ENCODE measurements around the gene TAOK3. TPM values are rescaled to one million over a fixed set of nuclear protein-coding genes. Genes with fewer than 3 reads are reported as not detected.

TAOK3 gene
- total and polyA plus RNA-seq, 10 of the 15 experiments (the other 5 are each of a cell fraction or from before 2014, with no cell fraction given), result 41.3 to 131 (median 57.8) TPM

DNA sequence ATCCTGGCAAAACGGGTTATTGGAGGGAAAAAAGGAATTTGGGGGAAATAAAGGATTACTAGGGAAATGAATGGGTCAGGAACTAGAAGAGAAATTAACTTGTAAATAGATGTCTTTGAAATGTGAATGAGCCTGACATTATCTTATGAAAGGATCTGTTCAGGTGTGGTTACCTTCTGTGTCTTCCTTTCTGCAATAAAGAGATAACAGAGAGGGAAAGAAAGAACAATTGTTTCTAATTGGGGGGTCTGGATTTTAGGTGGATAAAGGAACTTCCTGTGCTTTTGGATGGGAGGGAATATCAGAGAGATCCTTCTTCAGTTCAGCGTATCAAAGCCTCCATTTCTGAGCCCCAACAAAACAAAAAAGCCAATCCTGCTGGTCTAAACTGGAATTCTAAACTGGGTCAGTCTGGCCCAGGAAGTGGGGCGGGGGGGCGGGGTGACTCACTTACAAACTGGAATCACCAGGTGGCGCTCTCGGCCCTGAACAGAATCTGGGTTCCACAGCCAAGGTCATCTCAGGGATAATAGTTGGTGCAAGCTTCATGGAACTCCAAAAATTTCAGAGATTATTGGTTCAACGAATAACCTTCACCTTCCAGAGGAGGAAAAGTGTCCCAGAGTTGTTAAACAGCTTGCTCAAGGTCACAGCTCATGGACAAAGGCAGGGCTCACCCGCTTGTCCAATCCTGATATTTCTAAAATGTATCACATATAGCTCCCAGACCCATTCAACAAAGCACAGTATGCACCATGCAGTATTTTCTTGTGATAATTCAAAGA lies 251.9 kb downstream of the TAOK3 start:
- Histone ChIP-seq H3K79me2 (ENCODE audit: control insufficient read depth, insufficient read depth, low read length) (no peaks in the 10 kb centered on the region), H3K4me2 (ENCODE audit: control insufficient read depth, insufficient read depth) (no peak overlapping the region), H3K4me3 (no peak overlapping the region), H2AFZ (ENCODE audit: control insufficient read depth, low read depth, low read length) (peak overlapping the region; percentile 95), H3K9ac (ENCODE audit: control insufficient read depth, insufficient read depth, low read length) (peak overlapping the region; percentile 71), H3K27me3 (replicated peaks in 1 of 2; ENCODE audit: control insufficient read depth in 2 of 2, insufficient read depth in 2 of 2, low read length in 1 of 2) (no peaks in the 10 kb centered on the region), H3K9me3 (replicated peaks; ENCODE audit: control insufficient read depth, insufficient read depth, low read length) (no peaks in the 10 kb centered on the region), H4K20me1 (ENCODE audit: control insufficient read depth, insufficient read depth) (no peaks in the 10 kb centered on the region), H3K36me3 (ENCODE audit: control insufficient read depth in 2 of 2, insufficient read depth in 2 of 2, low read length in 1 of 2) (no peaks in the 10 kb centered on the region), H3K27ac (ENCODE audit: control insufficient read depth, insufficient read depth) (peak overlapping the region; percentile 83), H3K4me1 (ENCODE audit: control insufficient read depth, insufficient read depth, low read length) (no peaks in the 10 kb centered on the region; the same call in 1 of the 2 replicates)
- POLR2A ChIA-PET, result interaction anchor here (0.6 to 1.9 kb wide), 4 partner anchors 15 to 255 kb away, joined by 3 to 19 read pairs (median 5); partner anchors contain the start of genes PEBP1 and SUDS3
- peak; percentile 75 for FAIRE-seq
- intact Hi-C loops (cut with micrococcal nuclease; ENCODE audit: unreplicated experiment), result loop anchor here (1.0 kb wide), 1 partner anchor 256 kb away; the partner anchor contains the start of gene SUDS3
- no peak for DNase-seq (ENCODE audit: low read depth, low spot score)
- ATAC-seq, result peak; percentile 97
- SMC1A ChIA-PET (ENCODE audit: uncharacterized antibody, unreplicated experiment), result interaction anchor here (0.6 to 4.8 kb wide), 21 partner anchors 9 to 259 kb away, joined by 3 to 105 read pairs (median 4); partner anchors contain the start of genes PEBP1 and SUDS3
- RAD21 ChIA-PET (ENCODE audit: unreplicated experiment), result interaction anchor here (0.7 to 4.9 kb wide), 22 partner anchors 12 to 916 kb away, joined by 3 to 126 read pairs (median 4); partner anchors contain the start of genes PEBP1, SUDS3 and TAOK3
- CTCF ChIA-PET, result interaction anchor here (0.5 to 5.1 kb wide), 44 partner anchors 9 to 1448 kb away, joined by 3 to 171 read pairs (median 4); partner anchors contain the start of genes PEBP1, SUDS3 and TAOK3
- WGBS (ENCODE audit: insufficient coverage, insufficient replicate concordance, low lambda C conversion rate, missing lambda C conversion rate), result 15% methylated on average over 8 of the region's 8 CpGs
- TF ChIP-seq RCOR1 (conservative IDR thresholded peaks at IDR 0.05; ENCODE audit: low read depth, low read length), result no peak
- TF ChIP-seq STAT1 (conservative IDR thresholded peaks at IDR 0.05), result no peak
- TF ChIP-seq MTA2 (IDR thresholded peaks at IDR 0.05; ENCODE audit: low read depth), result no peak
- TF ChIP-seq ZBED1 (IDR thresholded peaks at IDR 0.05; ENCODE audit: borderline replicate concordance), result no peak
- 0 out of 4 replicates have a peak, but pooled peaks of 1 of the 2 experiments have one; percentile 29 for TF ChIP-seq IKZF2 (IDR thresholded peaks at IDR 0.05)
- TF ChIP-seq, protein P1, sequence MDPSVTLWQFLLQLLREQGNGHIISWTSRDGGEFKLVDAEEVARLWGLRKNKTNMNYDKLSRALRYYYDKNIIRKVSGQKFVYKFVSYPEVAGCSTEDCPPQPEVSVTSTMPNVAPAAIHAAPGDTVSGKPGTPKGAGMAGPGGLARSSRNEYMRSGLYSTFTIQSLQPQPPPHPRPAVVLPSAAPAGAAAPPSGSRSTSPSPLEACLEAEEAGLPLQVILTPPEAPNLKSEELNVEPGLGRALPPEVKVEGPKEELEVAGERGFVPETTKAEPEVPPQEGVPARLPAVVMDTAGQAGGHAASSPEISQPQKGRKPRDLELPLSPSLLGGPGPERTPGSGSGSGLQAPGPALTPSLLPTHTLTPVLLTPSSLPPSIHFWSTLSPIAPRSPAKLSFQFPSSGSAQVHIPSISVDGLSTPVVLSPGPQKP (IDR thresholded peaks at IDR 0.05; ENCODE audit: low read depth, low read length), result no peak
- no peak for TF ChIP-seq RBBP5 (conservative IDR thresholded peaks at IDR 0.05)
- TF ChIP-seq RAD21 (IDR thresholded peaks at IDR 0.05; ENCODE audit: insufficient read depth, low read depth, low read length), result peak; percentile 70
- peak; percentile 45; the same call in 1 of the 2 replicates for TF ChIP-seq SMC3 (IDR thresholded peaks at IDR 0.05; ENCODE audit: borderline replicate concordance, low read length)
- TF ChIP-seq, protein P2, sequence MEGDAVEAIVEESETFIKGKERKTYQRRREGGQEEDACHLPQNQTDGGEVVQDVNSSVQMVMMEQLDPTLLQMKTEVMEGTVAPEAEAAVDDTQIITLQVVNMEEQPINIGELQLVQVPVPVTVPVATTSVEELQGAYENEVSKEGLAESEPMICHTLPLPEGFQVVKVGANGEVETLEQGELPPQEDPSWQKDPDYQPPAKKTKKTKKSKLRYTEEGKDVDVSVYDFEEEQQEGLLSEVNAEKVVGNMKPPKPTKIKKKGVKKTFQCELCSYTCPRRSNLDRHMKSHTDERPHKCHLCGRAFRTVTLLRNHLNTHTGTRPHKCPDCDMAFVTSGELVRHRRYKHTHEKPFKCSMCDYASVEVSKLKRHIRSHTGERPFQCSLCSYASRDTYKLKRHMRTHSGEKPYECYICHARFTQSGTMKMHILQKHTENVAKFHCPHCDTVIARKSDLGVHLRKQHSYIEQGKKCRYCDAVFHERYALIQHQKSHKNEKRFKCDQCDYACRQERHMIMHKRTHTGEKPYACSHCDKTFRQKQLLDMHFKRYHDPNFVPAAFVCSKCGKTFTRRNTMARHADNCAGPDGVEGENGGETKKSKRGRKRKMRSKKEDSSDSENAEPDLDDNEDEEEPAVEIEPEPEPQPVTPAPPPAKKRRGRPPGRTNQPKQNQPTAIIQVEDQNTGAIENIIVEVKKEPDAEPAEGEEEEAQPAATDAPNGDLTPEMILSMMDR (IDR thresholded peaks at IDR 0.05 in 2 of 3, conservative IDR thresholded peaks at IDR 0.05 in 1 of 3; ENCODE audit: control insufficient read depth in 2 of 3, extremely low read depth in 1 of 3, insufficient read depth in 1 of 3, low read depth in 3 of 3, low read length in 3 of 3), result peak; percentile 50 to 70 (median 64)
- TF ChIP-seq SMAD5 (IDR thresholded peaks at IDR 0.05; ENCODE audit: low read depth), result no peak
- no peak for TF ChIP-seq WRNIP1 (IDR thresholded peaks at IDR 0.05; ENCODE audit: borderline replicate concordance, low read depth, low read length)
- TF ChIP-seq ESRRA (IDR thresholded peaks at IDR 0.05; ENCODE audit: low read length), result peak; percentile 88; the same call in 1 of the 2 replicates
- no peak for TF ChIP-seq JUNB (IDR thresholded peaks at IDR 0.05)
- no peak for TF ChIP-seq BACH1 (IDR thresholded peaks at IDR 0.05; ENCODE audit: borderline replicate concordance)
- no peak for TF ChIP-seq CHD4 (IDR thresholded peaks at IDR 0.05)
- in situ Hi-C loops (cut with MboI), result loop anchor here (25.0 kb wide), 2 partner anchors 917 to 1417 kb away; no protein-coding TSS in a partner anchor
- no TSS peak for BruUV-seq (replicated peaks)
